Fibroblast of gingiva (primary cell): ENCODE results near the gene PATJ.
"Not testable (repeated sequence)": the region's sequence is repeated elsewhere in the genome, so short reads cannot be mapped to it uniquely, and the experiment has no call there.

Experiments
- DNase-seq: peaks from one replicate; pipeline ENCODE4 v3.0.0-alpha.2; 2011; ENCODE audit warnings: low read depth

The PATJ gene

GRCh38 chr1:62107923-62108322 lies 365.6 kb downstream of the PATJ start:
- no peak for DNase-seq

GRCh38 chr1:62109124-62109523 lies 366.8 kb downstream of the PATJ start:
- no peak for DNase-seq

GRCh38 chr1:62110198-62110817 lies 368.0 kb downstream of the PATJ start:
- DNase-seq = peak; percentile 55

- no peak for DNase-seq
These were observed 368.8 kb downstream of the PATJ start for GRCh38 chr1:62111084-62111483.

GRCh38 chr1:62113507-62113906 lies 371.2 kb downstream of the PATJ start:
- DNase-seq = no peak

GRCh38 chr1:62117018-62117750 lies 374.9 kb downstream of the PATJ start:
- peak; percentile 45 for DNase-seq

- DNase-seq = no peak
These were observed 384.5 kb downstream of the PATJ start for GRCh38 chr1:62126579-62127290.

- DNase-seq = no peak
These were observed 386.5 kb downstream of the PATJ start for GRCh38 chr1:62128745-62129144.

- peak; percentile 62 for DNase-seq
These were observed 388.9 kb downstream of the PATJ start for GRCh38 chr1:62131093-62131725.

- no peak for DNase-seq
These were observed 395.7 kb downstream of the PATJ start for GRCh38 chr1:62138029-62138428.

GRCh38 chr1:62139410-62139809 lies 397.1 kb downstream of the PATJ start:
- DNase-seq = no peak

GRCh38 chr1:62140666-62141065 lies 398.4 kb downstream of the PATJ start:
- no peak for DNase-seq

- DNase-seq = no peak
These were observed 400.2 kb downstream of the PATJ start for GRCh38 chr1:62142496-62142895.

- peak; percentile 40 for DNase-seq
These were observed 402.1 kb downstream of the PATJ start for GRCh38 chr1:62144238-62144831.

- no peak for DNase-seq
These were observed 417.7 kb downstream of the PATJ start for GRCh38 chr1:62159940-62160348.

GRCh38 chr1:62161711-62162110 lies 419.4 kb downstream of the PATJ start:
- DNase-seq = no peak

- DNase-seq = not testable (repeated sequence)
These were observed 428.1 kb downstream of the PATJ start for GRCh38 chr1:62170380-62170779.

- peak; percentile 28 for DNase-seq
These were observed 433.4 kb downstream of the PATJ start for GRCh38 chr1:62175568-62176179.

- no peak for DNase-seq
These were observed 434.5 kb downstream of the PATJ start for GRCh38 chr1:62176597-62177312.

GRCh38 chr1:62177621-62178020 lies 435.3 kb downstream of the PATJ start:
- no peak for DNase-seq

GRCh38 chr1:62178372-62178771 lies 436.1 kb downstream of the PATJ start:
- no peak for DNase-seq
